Psoas muscle (tissue), 8 donors: Measurements from ENCODE around the gene TNFAIP3. TPM values are rescaled to one million over a fixed set of nuclear protein-coding genes. Genes with fewer than 3 reads are reported as not detected.

Experiments used
- ATAC-seq, 4 donors: fragments of 200-7000 bp; cut with Tn5 transposase; one replicate each; pipeline ENCODE4 v1.9.1; 2020; ENCODE audit warnings: moderate library complexity in 3 of 4, mild to moderate bottlenecking in 2 of 4
- DNase-seq, 2 donors: peaks; one replicate each; pipeline ENCODE4 v3.0.0-alpha.2; 2020
- H3K27ac ChIP-seq: fragments of 200-600 bp; one replicate; pipeline ENCODE4 v1.8.0; 2022
- H3K27me3 ChIP-seq, 3 donors: fragments of 200-600 bp in 1 of 3; one replicate each; pipeline versions ENCODE4 v1.6.1 to v1.8.0; 2013 to 2022; ENCODE audit warnings: low read length in 2 of 3, mild to moderate bottlenecking in 2 of 3, moderate library complexity in 1 of 3; ENCODE audit not compliant: insufficient read depth in 3 of 3
- H3K36me3 ChIP-seq, 2 donors: fragments of 200-600 bp in 1 of 2; one replicate each; pipeline versions ENCODE4 v1.6.1 to v1.8.0; 2013 to 2022; ENCODE audit warnings: low read depth in 1 of 2, mild to moderate bottlenecking in 1 of 2, moderate library complexity in 1 of 2; ENCODE audit not compliant: insufficient read depth in 1 of 2
- H3K4me1 ChIP-seq: fragments of 200-600 bp; one replicate; pipeline ENCODE4 v1.8.0; 2022
- H3K4me3 ChIP-seq: fragments of 200-600 bp; one replicate; pipeline ENCODE4 v1.8.0; 2022; ENCODE audit warnings: mild to moderate bottlenecking
- H3K9me3 ChIP-seq: fragments of 200-600 bp; one replicate; pipeline ENCODE4 v1.8.0; 2022
- WGBS, 3 donors: extraction: QIAGEN DNeasy Blood & Tissue Kit; methylation state at CpG; one replicate each; pipeline versions ENCODE4 v1.1.6 to v1.1.7; 2013; 5-methylcytosine and 5-hydroxymethylcytosine counted together
- intact Hi-C, 2 donors: fragments of 100-400 bp; cut with DNase I; formaldehyde crosslinking; loops; one replicate each; pipeline versions ENCODE4 v1.11.0 to v1.14.2; 2022
- polyA plus RNA-seq, 3 donors: library from polyadenylated mRNA; stranded (reverse); fragments of 200-250 nt; gene quantifications; one replicate each; pipeline ENCODE4 v1.2.3, GENCODE V29; 2013
- total RNA-seq, 4 donors: library from RNA; stranded (reverse); fragmentation: NEBNext Ultra II Directional in 2 of 4; extraction: Animal tissue kit (Norgen Biotek cat#: 25700) in 2 of 4; gene quantifications; one replicate each; pipeline versions ENCODE4 v1.2.1 to v1.2.4, GENCODE V29; 2021 to 2023
- TF ChIP-seq, protein P1 (sequence below): fragments of 200-600 bp; IDR thresholded peaks from one replicate; pipeline ENCODE4 v1.8.0; 2022; ENCODE audit warnings: antibody characterized with exemption
- donor health status: healthy with polysubstance abuse.
- donor health status: DM: no; HTN: no; CAD: no; lungs with moderate emphysema.
- donor health status: Bipolar disorder and iron deficiency.
- donor health status: healthy.
- donor health status: DM: yes; HTN: yes; CAD: no.
- donor health status: DM: no; HTN: no; CAD: no.
- donor health status: DM: no; HTN: no; CAD: no.
- donor health status: DM: yes; HTN: yes; CAD: no.

The TNFAIP3 gene
- total and polyA plus RNA-seq, 7 donors: 2.0 to 12.8 (median 4.3) TPM

DNA sequence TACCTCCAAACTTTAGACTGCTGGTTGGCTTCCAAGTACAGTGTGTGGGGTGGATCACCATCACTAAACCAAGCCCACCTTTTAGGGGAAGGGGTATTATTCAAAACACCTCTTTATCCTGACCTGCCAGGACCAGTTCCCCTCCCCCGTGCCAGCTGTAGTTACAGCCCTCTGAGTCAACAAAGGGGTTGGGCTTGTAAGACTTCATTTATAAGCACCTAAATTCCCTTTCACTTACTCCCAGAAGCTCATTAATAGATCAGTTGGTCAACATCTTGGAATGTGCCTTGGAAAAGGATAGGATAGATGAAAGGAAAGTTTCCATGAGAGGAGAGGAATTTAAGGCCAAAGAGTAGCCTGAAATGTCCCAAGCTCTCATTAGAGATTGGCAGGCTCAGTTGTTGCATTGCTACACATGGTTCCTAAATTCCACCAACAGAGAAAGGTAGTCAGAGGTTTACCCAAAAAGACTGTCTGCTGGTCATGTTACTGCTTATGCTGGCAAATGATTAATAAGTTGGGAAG lies 59.2 kb downstream of the TNFAIP3 start:
- TF ChIP-seq, protein P1, sequence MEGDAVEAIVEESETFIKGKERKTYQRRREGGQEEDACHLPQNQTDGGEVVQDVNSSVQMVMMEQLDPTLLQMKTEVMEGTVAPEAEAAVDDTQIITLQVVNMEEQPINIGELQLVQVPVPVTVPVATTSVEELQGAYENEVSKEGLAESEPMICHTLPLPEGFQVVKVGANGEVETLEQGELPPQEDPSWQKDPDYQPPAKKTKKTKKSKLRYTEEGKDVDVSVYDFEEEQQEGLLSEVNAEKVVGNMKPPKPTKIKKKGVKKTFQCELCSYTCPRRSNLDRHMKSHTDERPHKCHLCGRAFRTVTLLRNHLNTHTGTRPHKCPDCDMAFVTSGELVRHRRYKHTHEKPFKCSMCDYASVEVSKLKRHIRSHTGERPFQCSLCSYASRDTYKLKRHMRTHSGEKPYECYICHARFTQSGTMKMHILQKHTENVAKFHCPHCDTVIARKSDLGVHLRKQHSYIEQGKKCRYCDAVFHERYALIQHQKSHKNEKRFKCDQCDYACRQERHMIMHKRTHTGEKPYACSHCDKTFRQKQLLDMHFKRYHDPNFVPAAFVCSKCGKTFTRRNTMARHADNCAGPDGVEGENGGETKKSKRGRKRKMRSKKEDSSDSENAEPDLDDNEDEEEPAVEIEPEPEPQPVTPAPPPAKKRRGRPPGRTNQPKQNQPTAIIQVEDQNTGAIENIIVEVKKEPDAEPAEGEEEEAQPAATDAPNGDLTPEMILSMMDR: no peak
- H3K4me3 ChIP-seq: no peak overlapping the region
- no peaks in the 10 kb centered on the region for H3K27me3 ChIP-seq

DNA sequence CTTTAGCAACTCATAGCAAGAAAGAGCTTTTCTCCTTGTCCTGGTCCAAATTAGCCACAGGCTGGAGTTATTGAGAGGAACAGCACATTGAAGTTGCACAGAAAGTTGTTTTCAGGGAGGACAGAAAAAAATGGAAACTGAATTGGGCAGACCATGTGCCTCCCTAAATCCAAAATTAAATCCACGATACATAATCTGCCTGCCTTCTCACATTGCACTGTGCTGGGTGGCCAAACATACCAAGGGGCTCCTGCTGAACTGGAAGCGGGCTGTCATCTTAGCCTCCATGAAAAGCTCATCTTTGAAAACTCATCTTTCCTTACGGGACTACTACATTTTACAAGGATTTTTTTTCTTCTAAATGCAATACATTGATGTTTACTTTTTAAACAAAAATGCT lies 59.9 kb downstream of the TNFAIP3 start:
- 30 to 69% (median 34%) methylated on average over 3 of the region's 3 CpGs for WGBS, 3 donors
- TF ChIP-seq, protein P1: no peak
- ATAC-seq: peak; percentile 61 to 86 (median 68)

More for the DNA sequence above, 59.2 kb downstream of the TNFAIP3 start:
- H3K4me1 ChIP-seq: peaks cover 26% of the 10 kb centered on the region
- DNase-seq (peak; percentile 31 to 61), ATAC-seq (peak; percentile 86 to 93 (median 90))
- WGBS, 3 donors: 45 to 55% (median 54%) methylated on average over 1 of the region's 1 CpG
- H3K9me3 ChIP-seq: no peaks in the 10 kb centered on the region
- peak overlapping the region; percentile 84 for H3K27ac ChIP-seq
- H3K36me3 ChIP-seq: no peaks in the 10 kb centered on the region
- intact Hi-C loops: no loop called here

DNA sequence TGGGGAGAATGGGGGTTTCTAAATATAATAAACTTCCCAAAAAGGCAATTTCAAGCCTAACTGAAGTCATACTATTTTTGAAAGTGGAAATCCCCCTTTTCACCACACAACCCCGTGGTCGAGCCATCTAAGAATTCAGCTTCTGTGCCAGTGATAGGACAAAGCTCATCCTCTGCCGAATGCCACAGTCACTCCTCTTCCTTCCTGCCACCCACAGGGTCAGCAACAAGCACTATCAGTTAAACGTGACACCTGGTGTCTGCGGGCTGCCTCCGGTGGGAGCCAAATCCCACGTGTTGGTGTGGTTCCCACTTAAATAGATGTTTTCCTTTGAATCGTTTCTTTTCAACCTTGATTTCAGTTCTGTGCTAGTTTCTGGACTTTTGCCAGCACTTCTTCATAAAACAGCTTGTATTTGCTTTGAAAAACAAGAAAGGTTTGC lies 60.7 kb downstream of the TNFAIP3 start:
- H3K9me3 ChIP-seq: no peaks in the 10 kb centered on the region
- intact Hi-C loops: no loop called here
- peaks cover 31% of the 10 kb centered on the region for H3K4me1 ChIP-seq
- 6 to 12% (median 12%) methylated on average over 8 of the region's 8 CpGs for WGBS, 3 donors
- H3K27me3 ChIP-seq: no peaks in the 10 kb centered on the region
- TF ChIP-seq, protein P1: no peak
- H3K36me3 ChIP-seq: no peaks in the 10 kb centered on the region
- ATAC-seq (peak in 1 of 4 donors; percentile 27), DNase-seq (no peak)
- peak overlapping the region; percentile 84 for H3K27ac ChIP-seq
- H3K4me3 ChIP-seq: no peak overlapping the region

More for the DNA sequence above, 59.9 kb downstream of the TNFAIP3 start:
- H3K27ac ChIP-seq: peak overlapping the region; percentile 84
- H3K36me3 ChIP-seq: no peaks in the 10 kb centered on the region
- no peaks in the 10 kb centered on the region for H3K27me3 ChIP-seq
- no peak overlapping the region for H3K4me3 ChIP-seq
- H3K4me1 ChIP-seq: peaks cover 26% of the 10 kb centered on the region
- no peak for DNase-seq
- no peaks in the 10 kb centered on the region for H3K9me3 ChIP-seq
- intact Hi-C loops: no loop called here

DNA sequence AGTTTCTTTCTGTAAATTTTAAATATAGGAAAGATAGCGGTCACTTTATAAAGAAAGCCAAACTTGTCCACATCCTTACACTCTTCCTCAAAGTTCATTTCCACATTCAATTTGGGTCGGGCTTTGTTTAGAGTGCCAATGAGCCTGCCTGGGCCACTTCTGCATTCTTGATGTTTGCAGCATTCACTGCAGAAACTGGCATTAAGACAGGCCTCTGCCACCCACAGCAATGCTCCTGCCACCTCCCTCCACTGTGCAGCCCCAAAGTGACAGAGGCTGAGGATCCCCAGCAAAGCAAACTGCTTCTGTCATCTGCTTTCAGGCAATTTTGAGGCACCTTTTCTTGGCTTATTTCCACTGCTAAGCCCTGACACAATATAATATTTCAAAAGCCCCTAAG lies 61.2 kb downstream of the TNFAIP3 start:
- Histone ChIP-seq H3K4me1 (peaks cover 35% of the 10 kb centered on the region), H3K27ac (peak overlapping the region; percentile 84), H3K27me3 (no peaks in the 10 kb centered on the region), H3K9me3 (no peaks in the 10 kb centered on the region), H3K4me3 (no peak overlapping the region), H3K36me3 (no peaks in the 10 kb centered on the region)
- DNase-seq (no peak), ATAC-seq (no peak)
- intact Hi-C loops: no loop called here
- TF ChIP-seq, protein P1: no peak
- 50 to 60% (median 59%) methylated on average over 2 of the region's 2 CpGs for WGBS, 3 donors
